GM21515 (cell line): ENCODE results near the gene PITPNB.

Source experiments
- ATAC-seq: cut with Tn5 transposase; IDR thresholded peaks from one replicate; pipeline ENCODE4 v1.9.1; 2021; ENCODE audit not compliant: unreplicated experiment

The PITPNB gene

GRCh38 chr22:27834364-27835185 is 84.5 kb downstream of the PITPNB start:
- no peak for ATAC-seq

DNA sequence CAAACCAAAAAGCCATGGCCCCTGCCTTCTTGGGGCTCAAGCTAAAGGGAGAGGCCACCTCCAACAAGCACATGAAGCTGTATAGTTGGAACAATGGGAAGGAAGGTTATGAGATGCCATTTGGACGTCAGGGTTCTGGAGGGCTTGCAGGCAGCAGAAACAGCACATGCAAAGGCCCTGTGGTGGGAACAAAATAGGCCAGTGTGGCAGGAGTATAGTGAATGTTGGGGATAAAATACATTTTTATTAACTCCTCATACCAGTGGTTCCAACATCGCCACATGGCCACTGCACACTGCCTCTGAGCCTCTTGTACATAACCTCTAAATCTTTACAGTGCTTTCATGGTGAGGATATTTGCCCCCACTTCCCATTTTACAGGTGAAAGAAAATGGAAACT is 85.3 kb downstream of the PITPNB start:
- no peak for ATAC-seq

DNA sequence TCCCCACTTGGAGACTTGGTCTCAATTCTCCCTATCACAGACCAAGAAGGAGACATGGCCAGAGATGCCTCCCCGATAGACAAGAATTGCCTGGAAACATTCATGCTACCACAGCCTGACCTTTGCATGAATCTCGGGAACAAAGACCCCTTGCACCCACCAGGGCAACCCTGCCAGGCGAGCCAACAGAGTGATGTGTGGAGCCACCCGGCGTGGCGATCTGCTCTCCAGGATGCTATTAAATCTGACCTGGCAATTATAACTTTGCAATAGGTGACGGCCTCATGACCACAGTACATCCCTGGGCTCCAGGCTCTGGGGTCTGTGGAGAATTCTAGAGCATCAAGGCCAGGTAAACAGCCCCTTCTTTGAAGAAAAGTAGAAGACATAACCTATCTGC is 86.5 kb downstream of the PITPNB start:
- ATAC-seq: no peak

DNA sequence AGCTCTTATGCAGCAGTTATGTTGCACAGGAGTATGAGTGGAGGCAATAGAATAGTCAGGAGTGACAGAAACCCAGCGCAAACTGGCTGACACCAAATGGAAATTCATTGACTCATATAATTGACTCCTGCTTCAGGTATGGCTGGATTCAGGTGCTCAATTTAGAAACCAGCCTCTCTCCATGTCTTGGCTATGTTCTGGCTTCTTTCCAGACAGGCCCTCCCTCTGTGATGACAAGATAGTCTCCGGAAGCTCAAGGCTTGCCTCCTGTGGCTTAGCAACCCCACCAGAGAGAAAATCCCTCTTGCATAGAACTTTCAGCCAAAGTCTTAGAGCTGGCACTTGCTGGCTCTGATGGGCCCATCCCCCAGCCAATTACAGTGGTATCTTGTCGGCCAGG is 89.4 kb downstream of the PITPNB start:
- ATAC-seq: no peak

DNA sequence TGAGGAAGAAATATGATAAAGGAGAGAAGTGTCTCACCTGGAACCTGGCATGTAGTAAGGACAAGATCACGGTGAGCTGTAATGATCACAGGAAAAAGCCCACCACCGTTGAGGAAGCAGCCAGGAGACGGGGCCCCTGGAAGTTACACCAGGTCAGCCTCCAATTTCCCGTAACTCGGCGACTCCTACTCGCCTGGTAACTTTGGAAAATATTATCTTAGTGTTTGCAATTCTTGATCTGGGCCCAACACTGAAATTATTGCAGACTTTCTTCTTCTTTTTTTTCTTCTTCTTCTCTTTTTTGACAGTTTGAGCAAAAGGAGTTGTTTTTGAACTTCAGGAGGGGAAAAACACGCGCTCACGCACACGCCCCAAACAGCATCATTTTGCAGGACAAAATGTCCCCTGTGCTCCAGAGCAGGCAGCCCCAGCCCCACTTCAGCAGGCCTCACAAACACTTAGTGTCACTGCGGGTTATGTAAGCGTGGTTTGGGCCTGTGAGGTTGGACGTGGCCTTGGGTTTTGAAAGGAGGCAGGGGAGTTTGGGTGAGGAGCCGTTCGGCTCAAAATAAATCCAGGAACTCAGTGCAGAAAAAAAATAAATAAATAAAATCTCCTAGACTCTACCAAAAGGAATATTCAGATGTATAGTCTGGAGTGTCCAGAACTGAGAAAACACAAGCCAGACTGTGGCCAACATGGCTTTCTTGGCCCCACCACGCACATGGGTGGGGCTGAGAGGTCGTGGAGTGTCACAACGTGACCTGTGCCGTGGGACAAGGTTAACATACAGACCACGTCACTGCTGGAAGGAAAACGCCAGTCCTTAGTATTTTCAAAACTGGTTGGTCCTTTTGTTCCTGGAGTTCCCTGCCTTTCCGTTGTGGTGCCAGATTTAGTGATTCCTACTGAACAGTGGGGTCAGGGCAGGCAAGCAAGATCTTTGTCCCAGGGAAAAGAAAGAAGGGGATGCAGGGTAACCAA is 91.2 kb downstream of the PITPNB start:
- no peak for ATAC-seq

- no peak for ATAC-seq
Observed at GRCh38 chr22:27825174-27825573, 93.9 kb downstream of the PITPNB start.

GRCh38 chr22:27823221-27823620 is 95.8 kb downstream of the PITPNB start:
- ATAC-seq: no peak

DNA sequence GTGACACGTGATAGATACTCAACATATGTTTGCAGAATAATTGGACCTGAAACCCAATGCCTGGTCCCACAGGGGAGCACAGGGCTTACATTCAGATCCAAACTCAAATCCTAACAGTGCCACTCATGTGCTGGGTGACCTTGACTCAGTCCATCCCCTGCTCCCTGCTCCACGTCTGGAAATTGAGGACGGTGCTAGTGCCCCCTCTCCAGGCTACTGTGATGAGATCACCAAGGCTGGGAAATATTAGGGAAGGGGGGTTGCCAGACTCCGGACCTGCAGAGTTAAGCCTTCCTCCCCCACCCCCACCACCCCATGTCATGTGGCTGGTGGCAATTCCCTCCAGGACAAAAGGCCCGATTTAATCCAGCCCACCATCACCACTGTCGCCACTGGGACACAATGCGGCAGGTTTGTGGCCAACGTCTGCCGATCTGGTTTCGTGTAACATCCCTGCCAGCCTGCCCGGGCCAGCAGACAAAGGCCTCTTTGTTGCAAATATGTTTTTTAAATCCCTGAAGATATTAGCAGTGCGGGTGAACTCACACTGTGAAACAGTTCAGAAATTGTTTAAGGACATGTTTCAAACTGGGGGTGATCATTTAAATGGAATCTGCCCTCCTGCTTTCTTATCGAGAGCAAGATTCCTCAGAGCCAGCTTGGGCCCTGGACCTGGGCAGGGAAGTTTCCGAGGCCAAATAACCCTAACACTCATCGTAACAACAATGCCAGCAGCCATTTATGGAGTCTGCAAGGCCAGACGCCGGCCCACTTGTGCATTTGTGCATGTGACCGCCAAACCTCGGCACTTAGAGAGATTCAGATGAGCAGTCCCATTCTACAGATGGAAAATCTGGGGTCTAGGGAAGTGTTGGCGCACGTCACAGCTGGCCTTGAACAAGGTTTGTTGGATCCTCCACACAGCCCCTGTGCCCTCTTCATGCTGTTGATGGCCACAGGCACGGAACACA is 97.9 kb downstream of the PITPNB start:
- ATAC-seq: no peak

GRCh38 chr22:27816552-27816951 is 102.5 kb downstream of the PITPNB start:
- no peak for ATAC-seq

DNA sequence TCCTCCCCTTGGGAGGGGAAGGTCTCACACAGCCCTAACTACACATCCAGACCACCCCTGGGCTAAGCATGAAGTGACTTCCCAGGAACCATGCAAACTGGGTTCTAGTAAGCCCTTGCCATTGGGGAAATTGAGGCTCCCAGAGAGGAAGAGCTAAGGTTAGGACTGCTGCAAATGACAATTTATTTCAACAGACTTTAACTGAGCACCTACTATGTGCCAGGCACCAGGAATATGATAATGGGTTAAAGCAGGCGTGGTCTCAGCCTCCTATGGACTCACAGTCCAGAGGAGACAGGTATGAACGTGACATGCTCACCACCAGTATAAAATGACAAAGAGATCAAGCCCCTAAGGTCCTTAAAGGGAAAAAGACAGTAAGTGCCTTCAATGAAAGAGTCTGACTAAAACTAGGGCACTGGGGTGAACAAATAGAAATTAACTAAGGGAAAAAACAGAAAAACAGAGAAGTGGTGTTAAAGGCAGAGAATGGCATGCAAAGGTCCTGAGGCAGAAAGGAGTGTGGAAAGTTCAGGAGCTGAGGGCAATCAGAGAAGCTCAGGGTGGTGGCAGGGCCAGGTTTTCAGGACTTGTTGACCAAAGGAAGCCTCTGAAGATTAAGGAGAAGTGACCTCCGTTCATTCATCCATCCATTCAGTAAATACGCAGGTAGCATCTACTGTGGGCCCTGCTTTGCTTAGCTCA is 103.1 kb downstream of the PITPNB start:
- no peak for ATAC-seq

- no peak for ATAC-seq
Observed at GRCh38 chr22:27814993-27815392, 104.1 kb downstream of the PITPNB start.

DNA sequence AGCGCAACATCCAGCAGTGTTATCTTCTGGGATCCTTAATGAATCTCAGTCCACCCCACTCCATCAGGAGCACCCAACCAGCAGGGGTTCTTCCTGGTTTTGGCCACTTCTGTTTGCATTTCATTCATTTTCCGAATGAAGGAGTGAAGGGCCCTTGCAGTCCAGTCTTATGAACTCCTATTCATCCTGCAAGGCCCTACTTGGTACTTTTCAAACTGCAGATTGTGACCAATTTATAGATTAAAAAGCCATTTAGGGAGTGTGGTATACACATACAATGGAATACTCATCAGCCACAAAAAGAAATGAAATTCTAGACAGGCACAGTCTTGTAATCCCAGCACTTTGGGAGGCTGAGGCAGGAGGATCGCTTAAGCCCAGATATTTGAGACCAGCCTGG is 107.3 kb downstream of the PITPNB start:
- ATAC-seq: no peak

GRCh38 chr22:27810609-27811151 is 108.4 kb downstream of the PITPNB start:
- no peak for ATAC-seq

DNA sequence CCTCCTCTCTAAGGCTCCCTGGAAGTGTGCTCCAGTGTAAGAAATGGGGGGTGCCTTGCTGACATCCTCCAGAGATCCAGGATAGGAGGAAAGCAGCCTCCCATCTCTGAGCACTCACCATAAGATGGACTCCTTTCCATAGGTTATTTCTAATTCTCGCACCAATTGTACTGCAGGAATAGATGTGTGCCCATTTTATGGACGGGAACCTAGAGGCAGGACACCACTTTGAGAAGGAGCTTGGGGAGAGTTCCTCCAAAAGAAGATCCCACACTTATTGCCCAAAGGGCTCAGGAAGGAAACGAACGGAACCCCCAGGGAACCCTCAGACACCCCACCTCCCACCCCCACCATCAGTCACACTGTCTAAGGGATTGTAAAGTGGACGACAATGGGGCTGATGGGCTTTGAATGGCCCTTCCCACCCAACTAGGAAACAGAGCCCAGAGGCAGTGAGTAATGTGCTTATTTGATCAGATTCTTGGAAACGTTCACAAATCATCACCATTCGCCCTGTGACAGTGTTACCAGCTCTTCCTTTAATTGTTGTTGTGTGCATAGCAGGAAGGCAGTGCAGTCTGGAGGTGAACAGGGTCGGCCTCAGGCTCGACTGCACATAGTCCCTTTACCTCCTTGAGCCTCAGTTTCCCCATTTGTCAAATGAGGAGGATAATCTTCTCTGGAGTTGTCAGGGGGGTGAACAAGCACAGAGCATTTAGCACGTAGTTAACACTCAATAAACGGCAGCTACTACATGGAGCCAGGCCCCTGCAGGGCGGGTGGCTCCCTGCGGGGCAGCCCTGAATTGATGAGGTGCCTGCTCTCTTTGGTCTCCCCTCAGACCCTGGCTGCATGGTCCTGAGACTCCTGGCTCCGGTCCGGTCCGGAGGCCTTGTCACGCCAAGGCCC is 109.1 kb downstream of the PITPNB start:
- no peak for ATAC-seq

DNA sequence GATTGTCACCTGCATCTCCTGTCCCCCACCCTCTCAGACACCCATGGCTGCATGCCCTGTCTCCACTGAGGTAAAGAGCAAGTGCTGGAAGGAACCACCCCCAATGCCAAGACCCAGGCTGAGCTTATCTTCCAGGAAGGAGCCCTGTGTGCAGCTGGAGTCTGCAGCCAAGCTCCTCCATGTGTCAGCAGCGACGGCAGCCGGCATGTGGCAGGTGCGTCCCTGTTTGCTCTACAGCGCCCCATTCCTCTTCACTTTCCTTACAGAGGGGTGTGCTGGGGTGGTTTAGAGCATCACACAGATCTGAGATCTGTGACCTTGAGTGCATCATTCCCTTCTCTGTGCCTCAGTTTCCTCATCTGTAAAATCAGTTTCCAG is 109.8 kb downstream of the PITPNB start:
- no peak for ATAC-seq

- ATAC-seq: no peak
Observed at GRCh38 chr22:27808451-27809225, 110.4 kb downstream of the PITPNB start.

DNA sequence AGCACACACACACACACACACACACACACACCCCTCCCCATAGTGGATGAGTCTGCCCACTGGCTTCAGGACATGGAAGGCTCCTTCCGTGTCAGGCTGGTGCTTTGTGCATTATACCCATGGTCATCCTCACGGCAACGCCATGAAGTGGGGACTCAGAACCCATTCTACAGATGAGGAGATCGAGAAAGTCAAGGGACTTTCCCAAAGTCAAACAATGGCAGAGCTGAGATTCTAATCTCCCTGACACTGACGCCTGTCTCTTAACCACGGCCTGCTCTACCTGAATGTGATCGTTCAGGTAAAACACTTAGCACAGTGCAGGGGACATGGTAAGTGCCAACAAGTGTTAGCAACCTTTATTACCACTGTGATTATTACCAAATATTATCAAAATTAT is 113.2 kb downstream of the PITPNB start:
- no peak for ATAC-seq
